Nephron (organoid): ENCODE measurements around the gene GNB1L.

Experiments used
- H3K27ac Mint-ChIP-seq, 3 experiments: 2 replicates each; pipeline ENCODE4 v1.8.0; 2020; ENCODE audit warnings: mixed read lengths in 3 of 3, mild to moderate bottlenecking in 2 of 3, moderate library complexity in 1 of 3
- H3K27me3 Mint-ChIP-seq: 2 replicates; pipeline ENCODE4 v1.8.0; 2021; ENCODE audit warnings: low read depth, mild to moderate bottlenecking, moderate library complexity, mixed read lengths
- H3K36me3 Mint-ChIP-seq: 2 replicates; pipeline ENCODE4 v1.8.0; 2020; ENCODE audit warnings: low read depth, mixed read lengths
- H3K4me1 Mint-ChIP-seq: 2 replicates; pipeline ENCODE4 v1.8.0; 2020; ENCODE audit warnings: mixed read lengths
- H3K4me3 Mint-ChIP-seq, 3 experiments: 2 replicates each; pipeline ENCODE4 v1.8.0; 2020; ENCODE audit warnings: mild to moderate bottlenecking in 3 of 3, mixed read lengths in 3 of 3, moderate library complexity in 2 of 3
- H3K9me3 Mint-ChIP-seq: 2 replicates; pipeline ENCODE4 v1.8.0; 2020; ENCODE audit warnings: mixed read lengths
- CTCF ChIP-seq, 3 experiments: fragments of 200-600 bp; sonication (generic); IDR thresholded peaks; one replicate each; pipeline ENCODE4 v1.5.0; 2021; ENCODE audit warnings: antibody characterized with exemption in 3 of 3; ENCODE audit not compliant: unreplicated experiment in 3 of 3

The GNB1L gene

DNA sequence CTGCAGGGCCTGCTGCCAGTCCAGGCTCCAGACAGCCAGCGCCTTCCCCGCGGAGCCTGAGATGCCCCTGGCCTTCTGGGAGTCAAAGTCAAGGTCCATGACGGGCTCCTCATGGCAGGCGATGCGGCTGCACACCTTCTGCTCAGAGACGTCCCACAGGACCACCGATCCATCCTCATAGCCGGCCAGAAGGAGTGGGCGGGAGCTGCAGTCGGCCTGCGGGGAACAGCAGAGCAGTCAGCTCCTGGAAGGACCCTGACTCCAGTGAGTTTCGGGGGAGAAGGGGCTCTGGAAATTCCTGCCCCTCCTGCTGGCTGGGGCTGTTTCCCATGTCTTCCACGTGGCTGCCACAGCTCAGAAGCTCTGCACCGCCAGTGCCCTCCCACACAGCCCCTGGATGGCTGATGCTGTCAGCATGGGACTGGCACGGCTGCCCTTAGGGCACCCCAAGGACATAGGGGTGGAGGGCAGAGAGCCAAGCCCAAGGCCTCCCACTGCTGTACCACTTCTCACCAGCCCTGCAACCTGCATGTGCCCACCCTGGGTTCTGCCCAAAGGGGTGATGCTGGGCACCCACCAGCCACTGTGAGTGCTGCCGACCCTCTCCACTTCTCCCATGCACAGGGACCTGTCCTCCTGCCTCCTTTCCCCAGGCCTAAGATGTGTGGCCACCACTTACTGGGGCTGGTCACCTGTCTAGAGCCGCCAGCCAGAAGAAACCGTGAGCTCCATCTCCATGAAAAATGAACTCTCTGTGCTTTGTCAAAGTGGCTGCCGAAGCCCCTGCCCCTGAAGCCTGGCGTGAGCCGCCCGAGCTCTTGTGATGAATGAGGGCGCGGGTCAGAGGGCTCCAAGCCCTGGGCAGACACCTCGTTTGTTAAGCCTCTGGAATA, 52.4 kb downstream of the GNB1L start:
- peaks cover 6% of the 10 kb centered on the region for H3K4me1 Mint-ChIP-seq
- H3K27me3 Mint-ChIP-seq, result peaks cover 10% of the 10 kb centered on the region
- no peaks in the 10 kb centered on the region for H3K9me3 Mint-ChIP-seq
- H3K27ac Mint-ChIP-seq, result no peak overlapping the region
- no peak for TF ChIP-seq CTCF (IDR thresholded peaks at IDR 0.05; ENCODE audit: unreplicated experiment in 3 of 3)
- no peaks in the 10 kb centered on the region for H3K36me3 Mint-ChIP-seq
- no peak overlapping the region for H3K4me3 Mint-ChIP-seq

- Mint-ChIP-seq H3K4me1 (peaks cover 6% of the 10 kb centered on the region), H3K27me3 (peaks cover 10% of the 10 kb centered on the region), H3K27ac (no peak overlapping the region), H3K4me3 (no peak overlapping the region), H3K36me3 (no peaks in the 10 kb centered on the region), H3K9me3 (no peaks in the 10 kb centered on the region)
- no peak for TF ChIP-seq CTCF (IDR thresholded peaks at IDR 0.05; ENCODE audit: unreplicated experiment in 3 of 3)
Observed at GRCh38 chr22:19801340-19802000, 53.2 kb downstream of the GNB1L start.

- no peak for TF ChIP-seq CTCF (IDR thresholded peaks at IDR 0.05; ENCODE audit: unreplicated experiment in 3 of 3)
- no peak overlapping the region for H3K4me3 Mint-ChIP-seq
- H3K27ac Mint-ChIP-seq, result no peak overlapping the region
- peaks cover 6% of the 10 kb centered on the region for H3K4me1 Mint-ChIP-seq
- no peaks in the 10 kb centered on the region for H3K36me3 Mint-ChIP-seq
- H3K27me3 Mint-ChIP-seq, result peaks cover 12% of the 10 kb centered on the region
- no peaks in the 10 kb centered on the region for H3K9me3 Mint-ChIP-seq
Observed at GRCh38 chr22:19800761-19801244, 53.9 kb downstream of the GNB1L start.

GRCh38 chr22:19800306-19800705, 54.4 kb downstream of the GNB1L start:
- H3K27me3 Mint-ChIP-seq, result peaks cover 15% of the 10 kb centered on the region
- no peaks in the 10 kb centered on the region for H3K36me3 Mint-ChIP-seq
- H3K9me3 Mint-ChIP-seq, result no peaks in the 10 kb centered on the region
- H3K4me1 Mint-ChIP-seq, result peaks cover 6% of the 10 kb centered on the region
- H3K4me3 Mint-ChIP-seq, result no peak overlapping the region
- no peak for TF ChIP-seq CTCF (IDR thresholded peaks at IDR 0.05; ENCODE audit: unreplicated experiment in 3 of 3)
- peak overlapping the region in 1 of 3 experiments; percentile 69 for H3K27ac Mint-ChIP-seq

GRCh38 chr22:19799322-19800190, 55.1 kb downstream of the GNB1L start:
- H3K9me3 Mint-ChIP-seq, result no peaks in the 10 kb centered on the region
- peaks cover 6% of the 10 kb centered on the region for H3K4me1 Mint-ChIP-seq
- TF ChIP-seq CTCF (IDR thresholded peaks at IDR 0.05; ENCODE audit: unreplicated experiment in 3 of 3), result no peak
- peaks cover 15% of the 10 kb centered on the region for H3K27me3 Mint-ChIP-seq
- no peak overlapping the region for H3K4me3 Mint-ChIP-seq
- no peaks in the 10 kb centered on the region for H3K36me3 Mint-ChIP-seq
- H3K27ac Mint-ChIP-seq, result peak overlapping the region in 1 of 3 experiments; percentile 69
